B cell (primary cell): ENCODE measurements around the gene SPATA17. TPM values are rescaled to one million over a fixed set of nuclear protein-coding genes. Genes with fewer than 3 reads are reported as not detected.

Experiments
- ATAC-seq: fragments of 200-7000 bp; cut with Tn5 transposase; one replicate; pipeline ENCODE4 v1.10.0; 2021; ENCODE audit warnings: low read depth, mild to moderate bottlenecking, moderate number of reproducible peaks, moderate library complexity
- CTCF ChIA-PET: fragments of 350-600 bp; sonication (Branson Sonifier 250); formaldehyde crosslinking; loops from one replicate; lab custom pipeline; 2021; ENCODE audit warnings: antibody characterized with exemption, inconsistent platforms; lab: Charles Lee
- POLR2A ChIA-PET: fragments of 350-600 bp; sonication (Branson Sonifier 250); formaldehyde crosslinking; loops from one replicate; lab custom pipeline; 2021; ENCODE audit warnings: antibody characterized with exemption; lab: Charles Lee
- DNase-seq: peaks from one replicate; pipeline ENCODE4 v3.0.0; 2013
- H2AFZ ChIP-seq: 2 replicates; pipeline ENCODE4 v1.6.1; 2012; ENCODE audit warnings: mild to moderate bottlenecking, low read depth, low read length; ENCODE audit not compliant: insufficient read depth, poor library complexity, severe bottlenecking
- H3K27ac ChIP-seq, 2 donors: 1 replicate in 1 of 2; 2 replicates in 1 of 2; pipeline ENCODE4 v1.5.1; 2012 to 2013; ENCODE audit warnings: low read length in 2 of 2, mild to moderate bottlenecking in 2 of 2, moderate library complexity in 1 of 2
- H3K27me3 ChIP-seq, 4 experiments: fragments of 200-600 bp in 1 of 4; sonication (generic) in 1 of 4; replicated peaks in 1 of 4; 1 replicate in 2 of 4; 2 replicates in 2 of 4; pipeline versions ENCODE4 v1.6.1 to v1.7.0; 2013 to 2016; ENCODE audit warnings: low read length in 3 of 4, mild to moderate bottlenecking in 2 of 4, mixed read lengths in 1 of 4, moderate library complexity in 1 of 4; ENCODE audit not compliant: insufficient read depth in 4 of 4, control insufficient read depth in 3 of 4; ENCODE audit errors: control extremely low read depth in 1 of 4
- H3K36me3 ChIP-seq, 2 experiments: replicated peaks in 1 of 2; 1 replicate in 1 of 2; 2 replicates in 1 of 2; pipeline versions ENCODE4 v1.6.1 to v1.7.1; 2013; ENCODE audit warnings: low read length in 1 of 2; ENCODE audit not compliant: insufficient read depth in 2 of 2, control insufficient read depth in 1 of 2; ENCODE audit errors: control extremely low read depth in 1 of 2, extremely low read depth in 1 of 2
- H3K4me1 ChIP-seq, 2 donors: fragments of 200-600 bp in 1 of 2; sonication (generic) in 1 of 2; 1 replicate in 1 of 2; 2 replicates in 1 of 2; pipeline versions ENCODE4 v1.5.1 to v1.6.1; 2013 to 2017; ENCODE audit warnings: low read length in 2 of 2; ENCODE audit not compliant: control insufficient read depth in 2 of 2, insufficient read depth in 2 of 2
- H3K4me2 ChIP-seq: replicated peaks from 2 replicates; pipeline ENCODE3; 2012; ENCODE audit warnings: mild to moderate bottlenecking, low read depth, low read length; ENCODE audit not compliant: poor library complexity, severe bottlenecking
- H3K4me3 ChIP-seq, 5 experiments: fragments of 200-600 bp in 1 of 5; sonication (generic) in 1 of 5; 1 replicate in 3 of 5; 2 replicates in 2 of 5; pipeline versions ENCODE4 v1.5.1 to v1.7.0; 2011 to 2016; ENCODE audit warnings: low read length in 4 of 5, mild to moderate bottlenecking in 4 of 5, low read depth in 2 of 5, control low read depth in 1 of 5, moderate library complexity in 1 of 5; ENCODE audit not compliant: insufficient read depth in 1 of 5; ENCODE audit errors: control extremely low read depth in 1 of 5, extremely low read depth in 1 of 5
- H3K79me2 ChIP-seq: fragments of 200-600 bp; sonication (generic); one replicate; pipeline ENCODE4 v1.6.0; 2016; ENCODE audit warnings: low read length; ENCODE audit not compliant: control insufficient read depth, insufficient read depth
- H3K9ac ChIP-seq: fragments of 200-600 bp; sonication (generic); 2 replicates; pipeline ENCODE4 v1.6.1; 2017; ENCODE audit warnings: mild to moderate bottlenecking, low read length, moderate library complexity
- H3K9me3 ChIP-seq, 3 donors: one replicate each; pipeline versions ENCODE4 v1.6.1 to v1.7.1; 2013; ENCODE audit warnings: low read length in 2 of 3; ENCODE audit not compliant: control insufficient read depth in 2 of 3, insufficient read depth in 1 of 3; ENCODE audit errors: control extremely low read depth in 1 of 3
- H4K20me1 ChIP-seq: 2 replicates; pipeline ENCODE4 v1.6.0; 2012; ENCODE audit warnings: mild to moderate bottlenecking, low read length; ENCODE audit not compliant: insufficient read depth, control insufficient read depth, poor library complexity, severe bottlenecking
- H3K27ac Mint-ChIP-seq: one replicate; pipeline ENCODE4 v1.8.0; 2021; ENCODE audit warnings: mixed read lengths
- H3K27me3 Mint-ChIP-seq: one replicate; pipeline ENCODE4 v1.8.0; 2021; ENCODE audit warnings: mixed read lengths
- H3K4me1 Mint-ChIP-seq: one replicate; pipeline ENCODE4 v1.8.0; 2021; ENCODE audit warnings: mixed read lengths
- H3K4me3 Mint-ChIP-seq: one replicate; pipeline ENCODE4 v1.8.0; 2021; ENCODE audit warnings: mixed read lengths
- H3K9me3 Mint-ChIP-seq: one replicate; pipeline ENCODE4 v1.8.0; 2022; ENCODE audit warnings: mixed read lengths; ENCODE audit not compliant: insufficient read depth
- CTCF ChIP-seq: fragments of 200-600 bp; IDR thresholded peaks from one replicate; pipeline ENCODE4 v1.8.0; 2022; ENCODE audit warnings: antibody characterized with exemption, mild to moderate bottlenecking
- EZH2 ChIP-seq: IDR thresholded peaks from 2 replicates; pipeline ENCODE4 v1.6.1; 2012; ENCODE audit warnings: borderline replicate concordance, low read depth, mild to moderate bottlenecking, moderate library complexity, low read length; ENCODE audit not compliant: insufficient read depth, poor library complexity, severe bottlenecking
- whole genome bisulfite sequencing: methylation state at CpG from one replicate; pipeline ENCODE4 v1.1.5; 2013; ENCODE audit warnings: missing lambda C conversion rate; ENCODE audit not compliant: insufficient coverage; 5-methylcytosine and 5-hydroxymethylcytosine counted together
- intact Hi-C: fragments of 100-400 bp; cut with micrococcal nuclease; formaldehyde crosslinking; loops from one replicate; pipeline ENCODE4 v1.10.0; 2022
- polyA plus RNA-seq: library from polyadenylated mRNA; depleted of rRNA; stranded (reverse); fragments of >200 nt; gene quantifications from 2 replicates; pipeline ENCODE4 v1.2.3, GENCODE V29; 2012
- total RNA-seq, 2 donors: library from RNA; stranded (reverse); fragments of 120-200 nt in 1 of 2; gene quantifications; 1 replicate in 1 of 2; 2 replicates in 1 of 2; pipeline versions ENCODE4 v1.2.3 to v1.2.4, GENCODE V29; 2013 to 2022

SPATA17 gene
- total and polyA plus RNA-seq, 2 donors (not counting 1 experiment from before 2014, with no cell fraction given), result not detected

- CTCF ChIA-PET, result no interaction called here
Measured at GRCh38 chr1:217911908-217912307, 280.8 kb downstream of the SPATA17 start.

GRCh38 chr1:217917281-217917887 is 286.2 kb downstream of the SPATA17 start:
- H3K27ac ChIP-seq, result no peak overlapping the region

More at GRCh38 chr1:217911908-217912307, 280.8 kb downstream of the SPATA17 start:
- H3K79me2 ChIP-seq, result no peaks in the 10 kb centered on the region
- Mint-ChIP-seq H3K9me3 (no peaks in the 10 kb centered on the region), H3K27ac (no peak overlapping the region), H3K27me3 (no peaks in the 10 kb centered on the region), H3K4me3 (no peak overlapping the region), H3K4me1 (no peaks in the 10 kb centered on the region)
- no peak overlapping the region for H2AFZ ChIP-seq
- no peak overlapping the region for H3K27ac ChIP-seq
- peaks cover 0 to 2% (median 0%) of the 10 kb centered on the region in 3 donors for H3K9me3 ChIP-seq
- WGBS, result 81% methylated on average over 3 of the region's 8 CpGs
- H3K9ac ChIP-seq, result no peak overlapping the region
- no peaks in the 10 kb centered on the region for H3K36me3 ChIP-seq
- no peaks in the 10 kb centered on the region for H3K4me1 ChIP-seq
- intact Hi-C loops, result no loop called here
- no peak for DNase-seq
- POLR2A ChIA-PET, result no interaction called here
- no peak overlapping the region for H3K4me2 ChIP-seq
- no peak for TF ChIP-seq CTCF
- no peak for TF ChIP-seq EZH2
- no peaks in the 10 kb centered on the region for H3K27me3 ChIP-seq
- H3K4me3 ChIP-seq, result no peak overlapping the region
- ATAC-seq, result no peak
- no peaks in the 10 kb centered on the region for H4K20me1 ChIP-seq

More at GRCh38 chr1:217917281-217917887, 286.2 kb downstream of the SPATA17 start:
- Mint-ChIP-seq H3K4me3 (no peak overlapping the region), H3K27me3 (peaks cover 3% of the 10 kb centered on the region), H3K27ac (no peak overlapping the region), H3K4me1 (no peaks in the 10 kb centered on the region), H3K9me3 (no peaks in the 10 kb centered on the region)
- intact Hi-C loops, result no loop called here
- H4K20me1 ChIP-seq, result no peaks in the 10 kb centered on the region
- no peak overlapping the region for H3K4me3 ChIP-seq
- no peak overlapping the region for H3K9ac ChIP-seq
- DNase-seq (no peak), ATAC-seq (no peak)
- no peaks in the 10 kb centered on the region for H3K79me2 ChIP-seq
- 75% methylated on average over 7 of the region's 13 CpGs for WGBS
- no peak for TF ChIP-seq CTCF
- TF ChIP-seq EZH2, result no peak
- ChIA-PET CTCF (no interaction called here), POLR2A (no interaction called here)
- no peaks in the 10 kb centered on the region for H3K36me3 ChIP-seq
- no peak overlapping the region for H2AFZ ChIP-seq
- H3K4me2 ChIP-seq, result no peak overlapping the region
- no peaks in the 10 kb centered on the region for H3K9me3 ChIP-seq
- H3K27me3 ChIP-seq, result no peaks in the 10 kb centered on the region
- no peaks in the 10 kb centered on the region for H3K4me1 ChIP-seq
